Measurements from ENCODE around the gene FOSB.

FOSB gene

DNA sequence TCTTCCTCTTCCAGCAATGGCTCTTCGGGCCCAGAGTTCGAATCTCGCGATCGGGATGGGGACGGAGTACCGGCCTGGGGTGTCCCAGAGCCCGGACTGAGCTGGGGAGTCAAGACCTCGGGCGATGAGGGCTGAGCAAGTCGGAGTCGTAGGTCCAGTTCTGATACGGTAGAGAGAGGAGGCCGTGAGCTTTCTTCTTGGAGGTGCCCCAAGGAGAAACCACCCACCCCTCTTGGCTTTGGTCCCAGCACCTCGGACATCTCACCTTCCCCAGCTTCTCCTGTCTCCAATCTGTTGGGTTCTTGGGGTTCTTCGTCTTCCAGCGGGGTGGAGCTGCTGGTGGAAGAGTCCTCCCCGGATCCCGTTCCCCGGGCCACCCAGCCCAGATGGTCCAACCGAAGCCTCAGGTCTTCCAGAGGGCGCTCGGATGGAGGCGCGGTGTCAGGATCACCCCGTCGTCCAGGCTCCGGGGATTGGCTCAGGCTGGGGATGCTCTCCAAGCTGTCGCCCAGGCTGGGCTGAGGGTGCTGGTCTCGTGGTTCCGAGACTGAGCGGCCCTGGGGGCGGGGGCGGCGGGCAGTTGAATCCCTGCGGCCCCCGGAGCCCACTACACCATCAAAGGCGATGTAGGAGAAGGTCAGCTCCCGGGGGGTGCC lies 26.6 kb downstream of the FOSB start:
- DNase-seq (ENCODE audit: low read depth): no peak
- no peak overlapping the region for H3K4me3 ChIP-seq (replicated peaks; ENCODE audit: low read depth, low read length)
- TF ChIP-seq, protein P1, sequence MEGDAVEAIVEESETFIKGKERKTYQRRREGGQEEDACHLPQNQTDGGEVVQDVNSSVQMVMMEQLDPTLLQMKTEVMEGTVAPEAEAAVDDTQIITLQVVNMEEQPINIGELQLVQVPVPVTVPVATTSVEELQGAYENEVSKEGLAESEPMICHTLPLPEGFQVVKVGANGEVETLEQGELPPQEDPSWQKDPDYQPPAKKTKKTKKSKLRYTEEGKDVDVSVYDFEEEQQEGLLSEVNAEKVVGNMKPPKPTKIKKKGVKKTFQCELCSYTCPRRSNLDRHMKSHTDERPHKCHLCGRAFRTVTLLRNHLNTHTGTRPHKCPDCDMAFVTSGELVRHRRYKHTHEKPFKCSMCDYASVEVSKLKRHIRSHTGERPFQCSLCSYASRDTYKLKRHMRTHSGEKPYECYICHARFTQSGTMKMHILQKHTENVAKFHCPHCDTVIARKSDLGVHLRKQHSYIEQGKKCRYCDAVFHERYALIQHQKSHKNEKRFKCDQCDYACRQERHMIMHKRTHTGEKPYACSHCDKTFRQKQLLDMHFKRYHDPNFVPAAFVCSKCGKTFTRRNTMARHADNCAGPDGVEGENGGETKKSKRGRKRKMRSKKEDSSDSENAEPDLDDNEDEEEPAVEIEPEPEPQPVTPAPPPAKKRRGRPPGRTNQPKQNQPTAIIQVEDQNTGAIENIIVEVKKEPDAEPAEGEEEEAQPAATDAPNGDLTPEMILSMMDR (IDR thresholded peaks at IDR 0.05; ENCODE audit: low read length, missing control alignments): no peak

DNA sequence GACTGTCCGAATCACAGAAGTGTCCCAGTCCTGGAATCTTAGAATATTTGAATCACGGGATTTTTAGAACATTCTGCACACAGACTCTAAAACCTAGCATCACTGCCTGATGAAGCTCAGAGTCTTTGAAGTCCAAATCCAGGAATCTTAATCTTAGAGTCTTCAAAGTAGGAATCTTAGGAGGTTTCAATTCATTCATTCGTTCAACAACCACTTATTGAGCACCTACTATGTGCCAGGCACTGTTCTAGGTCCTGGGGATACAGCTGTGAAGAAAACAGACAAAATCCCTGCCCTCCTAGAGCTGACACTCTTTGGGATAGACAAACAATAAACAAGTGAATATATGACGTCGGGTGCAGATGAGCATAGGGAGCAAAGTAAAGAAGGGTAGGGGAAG lies 27.4 kb downstream of the FOSB start:
- TF ChIP-seq, protein P1 (IDR thresholded peaks at IDR 0.05; ENCODE audit: low read length, missing control alignments): no peak
- DNase-seq (ENCODE audit: low read depth): no peak
- no peak overlapping the region for H3K4me3 ChIP-seq (replicated peaks; ENCODE audit: low read depth, low read length)

DNA sequence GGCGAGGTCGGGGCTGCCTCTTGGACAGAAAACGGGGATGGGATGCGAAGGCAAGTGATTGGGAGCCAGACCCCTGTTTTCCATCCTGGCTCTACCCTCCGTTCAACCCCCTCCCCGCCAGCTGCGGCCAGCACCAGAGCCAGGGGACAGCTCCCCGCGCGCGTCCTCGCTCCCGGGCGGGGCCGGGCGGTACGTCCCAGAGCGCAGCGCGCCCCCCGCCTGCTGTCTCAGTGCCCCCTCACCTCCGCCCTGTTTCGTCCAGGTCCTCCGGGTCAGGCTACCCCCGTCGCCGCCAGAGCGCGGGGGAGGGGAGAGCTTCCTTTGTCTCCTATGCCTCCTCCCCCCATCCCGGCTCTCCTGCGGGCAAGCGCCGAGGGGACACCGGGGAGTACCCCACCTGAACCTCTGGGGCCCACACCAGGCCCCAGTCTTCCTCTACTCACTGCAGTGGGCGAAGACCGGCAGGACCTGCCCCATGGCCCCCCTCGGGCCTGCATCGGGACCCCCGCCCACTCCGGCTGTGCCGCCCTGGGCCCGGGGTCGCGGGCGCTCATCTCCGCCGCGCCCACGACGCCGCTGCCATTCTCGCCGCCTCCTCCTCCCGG lies 28.7 kb downstream of the FOSB start:
- no peak for DNase-seq (ENCODE audit: low read depth)
- H3K4me3 ChIP-seq (replicated peaks; ENCODE audit: low read depth, low read length): peak overlapping the region; percentile 75
- TF ChIP-seq, protein P1 (IDR thresholded peaks at IDR 0.05; ENCODE audit: low read length, missing control alignments): no peak

DNA sequence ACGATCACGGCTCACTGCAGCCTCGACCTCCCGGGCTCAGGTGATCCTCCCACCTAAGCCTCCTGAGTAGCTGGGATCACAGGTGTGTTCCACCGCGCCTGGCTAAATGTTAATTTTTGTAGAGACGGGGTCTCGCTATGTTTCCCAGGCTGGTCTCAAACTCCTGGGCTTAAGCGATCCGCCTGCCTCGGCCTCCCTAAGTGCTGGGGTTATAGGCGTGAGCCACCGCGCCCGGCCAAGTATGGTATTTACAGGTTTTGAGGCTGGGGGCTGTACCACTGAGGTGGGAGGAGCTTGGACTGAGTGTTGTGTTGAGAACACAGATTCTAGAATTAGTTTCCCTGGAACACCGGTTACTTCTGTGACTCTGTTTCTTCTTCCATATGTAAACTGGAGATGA lies 30.0 kb downstream of the FOSB start:
- TF ChIP-seq, protein P1 (IDR thresholded peaks at IDR 0.05; ENCODE audit: low read length, missing control alignments): no peak
- DNase-seq (ENCODE audit: low read depth): no peak
- H3K4me3 ChIP-seq (replicated peaks; ENCODE audit: low read depth, low read length): no peak overlapping the region

DNA sequence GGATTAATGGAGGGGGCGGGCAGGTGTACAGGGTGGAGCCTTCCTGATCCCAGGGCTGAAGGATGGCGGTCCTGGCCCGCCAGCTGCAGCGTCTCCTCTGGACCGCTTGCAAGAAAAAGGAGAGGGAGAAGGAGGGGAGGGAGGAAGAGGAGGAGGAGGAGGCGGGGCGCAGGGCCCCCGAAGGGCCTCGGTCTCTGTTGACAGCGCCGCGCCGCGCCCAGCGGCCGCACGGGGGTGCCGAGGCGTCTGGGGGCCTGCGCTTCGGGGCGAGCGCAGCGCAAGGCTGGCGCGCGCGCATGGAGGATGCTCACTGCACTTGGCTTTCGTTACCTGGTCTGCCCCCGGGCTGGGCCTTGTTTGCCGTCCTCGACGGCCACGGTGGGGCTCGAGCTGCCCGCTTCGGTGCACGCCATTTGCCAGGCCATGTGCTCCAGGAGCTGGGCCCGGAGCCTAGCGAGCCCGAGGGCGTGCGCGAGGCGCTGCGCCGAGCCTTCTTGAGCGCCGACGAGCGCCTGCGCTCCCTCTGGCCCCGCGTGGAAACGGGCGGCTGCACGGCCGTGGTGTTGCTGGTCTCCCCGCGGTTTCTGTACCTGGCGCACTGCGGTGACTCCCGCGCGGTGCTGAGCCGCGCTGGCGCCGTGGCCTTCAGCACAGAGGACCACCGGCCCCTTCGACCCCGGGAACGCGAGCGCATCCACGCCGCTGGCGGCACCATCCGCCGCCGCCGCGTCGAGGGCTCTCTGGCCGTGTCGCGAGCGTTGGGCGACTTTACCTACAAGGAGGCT lies 30.8 kb downstream of the FOSB start, which contains the start of gene PPM1N:
Gene PPM1N (plus strand): TSS at position 33 of the 785 bp plus-strand sequence. CDS start 30 bp downstream, at position 63.
- TF ChIP-seq, protein P1 (IDR thresholded peaks at IDR 0.05; ENCODE audit: low read length, missing control alignments): no peak
- DNase-seq (ENCODE audit: low read depth): no peak
- peak within 1 kb of the TSS; percentile 42 for H3K4me3 ChIP-seq (replicated peaks; ENCODE audit: low read depth, low read length)

DNA sequence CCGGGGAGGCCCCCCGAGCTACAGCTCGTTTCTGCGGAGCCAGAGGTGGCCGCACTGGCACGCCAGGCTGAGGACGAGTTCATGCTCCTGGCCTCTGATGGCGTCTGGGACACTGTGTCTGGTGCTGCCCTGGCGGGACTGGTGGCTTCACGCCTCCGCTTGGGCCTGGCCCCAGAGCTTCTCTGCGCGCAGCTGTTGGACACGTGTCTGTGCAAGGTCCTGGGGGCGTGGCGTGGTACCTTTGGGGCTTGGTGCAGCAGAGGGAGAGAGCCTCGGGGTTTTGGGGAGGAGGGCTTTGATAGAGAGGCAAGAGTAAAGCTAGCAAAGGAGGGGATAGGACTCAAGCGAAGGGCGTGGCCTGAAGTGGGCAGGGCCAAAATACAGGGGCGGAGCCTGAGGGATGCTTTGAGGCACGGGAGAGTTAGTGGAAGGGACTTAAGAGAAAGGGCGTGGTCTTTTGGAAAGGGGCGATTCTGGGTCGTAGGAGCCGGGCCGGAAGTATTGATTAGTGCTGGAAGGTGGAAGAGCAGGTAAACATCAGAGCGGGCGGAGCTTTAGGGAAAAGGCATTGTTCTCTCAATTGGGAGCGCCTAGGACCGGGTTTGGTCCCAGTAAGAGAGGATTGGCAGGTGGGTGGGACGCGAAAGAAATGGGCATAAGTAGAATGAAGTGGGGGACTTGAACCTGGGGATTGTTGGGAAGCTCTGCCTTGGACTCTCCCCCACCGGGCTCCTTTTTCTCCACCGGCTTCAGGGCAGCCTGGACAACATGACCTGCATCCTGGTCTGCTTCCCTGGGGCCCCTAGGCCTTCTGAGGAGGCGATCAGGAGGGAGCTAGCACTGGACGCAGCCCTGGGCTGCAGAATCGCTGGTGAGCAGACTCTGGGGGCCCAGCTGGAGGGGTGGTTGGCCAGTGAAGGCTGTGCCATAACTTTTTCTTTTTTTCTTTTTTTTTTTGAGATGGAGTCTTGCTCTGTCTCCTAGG lies 31.7 kb downstream of the FOSB start:
- no peak overlapping the region for H3K4me3 ChIP-seq (replicated peaks; ENCODE audit: low read depth, low read length)
- TF ChIP-seq, protein P1 (IDR thresholded peaks at IDR 0.05; ENCODE audit: low read length, missing control alignments): no peak
- no peak for DNase-seq (ENCODE audit: low read depth)

Measured in fibroblast of pulmonary artery (primary cell).